Measurements from ENCODE around the gene SAMD11. TPM values are rescaled to one million over a fixed set of nuclear protein-coding genes. Genes with fewer than 3 reads are reported as not detected.

SAMD11 gene
- total and polyA plus RNA-seq, 2 of the 13 experiments (the other 11 are each of a cell fraction or from before 2014, with no cell fraction given): 0.11 TPM; not detected in 1

GRCh38 chr1:975896-976683 lies 52.4 kb downstream of the SAMD11 start (continued):
- TF ChIP-seq NFAT5 (CRISPR knock-in tag; IDR thresholded peaks at IDR 0.05) (0 out of 2 replicates have a peak, but pooled peaks have one; percentile 48), ESRRA (CRISPR knock-in tag; IDR thresholded peaks at IDR 0.05; ENCODE audit: low read depth) (no peak), AGO2 (optimal IDR thresholded peaks at IDR 0.05; ENCODE audit: low read depth, low read length) (peak; percentile 17), CBFB (CRISPR knock-in tag; IDR thresholded peaks at IDR 0.05) (0 out of 2 replicates have a peak, but pooled peaks have one; percentile 26), MYC (CRISPR knock-in tag; IDR thresholded peaks at IDR 0.05; ENCODE audit: borderline replicate concordance) (peak; percentile 37; the same call in 1 of the 2 replicates), MEIS1 (CRISPR knock-in tag; IDR thresholded peaks at IDR 0.05; ENCODE audit: borderline replicate concordance) (peak; percentile 50; the same call in 1 of the 2 replicates), ZNF142 (CRISPR knock-in tag; IDR thresholded peaks at IDR 0.05) (peak; percentile 82), HOXA3 (CRISPR knock-in tag; IDR thresholded peaks at IDR 0.05) (0 out of 2 replicates have a peak, but pooled peaks have one; percentile 29), XRCC5 (optimal IDR thresholded peaks at IDR 0.05; ENCODE audit: low read length) (peak; percentile 45), LCORL (IDR thresholded peaks at IDR 0.05) (no peak), LCORL (CRISPR knock-in tag; IDR thresholded peaks at IDR 0.05) (peak; percentile 66), TGIF2 (CRISPR knock-in tag; IDR thresholded peaks at IDR 0.05) (no peak), MTA1 (CRISPR knock-in tag; IDR thresholded peaks at IDR 0.05; ENCODE audit: borderline replicate concordance) (peak; percentile 76; the same call in 1 of the 2 replicates), ZFX (CRISPR knock-in tag; IDR thresholded peaks at IDR 0.05; ENCODE audit: low read depth) (peak; percentile 49; the same call in 1 of the 2 replicates), ZNF883 (CRISPR knock-in tag; IDR thresholded peaks at IDR 0.05; ENCODE audit: not compliant biosample characterization) (no peak), ZFY (CRISPR knock-in tag; IDR thresholded peaks at IDR 0.05) (peak; percentile 30; the same call in 1 of the 2 replicates)

Measured in HepG2 (cell line).